Osteoblast (primary cell): ENCODE measurements around the gene SCUBE1. TPM values are rescaled to one million over a fixed set of nuclear protein-coding genes. Genes with fewer than 3 reads are reported as not detected.

Source experiments
- DNase-seq: peaks from one replicate; pipeline ENCODE4 v3.0.0; 2011; ENCODE audit warnings: low spot score, mixed read lengths; ENCODE audit not compliant: insufficient read length; ENCODE audit errors: missing footprints
- H2AFZ ChIP-seq: 2 replicates; pipeline ENCODE4 v1.6.0; 2011; ENCODE audit warnings: mild to moderate bottlenecking, low read length
- H3K27ac ChIP-seq: 2 replicates; pipeline ENCODE4 v1.5.1; 2011; ENCODE audit warnings: mild to moderate bottlenecking, low read depth, low read length, moderate library complexity
- H3K27me3 ChIP-seq: 2 replicates; pipeline ENCODE4 v1.6.0; 2012; ENCODE audit warnings: mild to moderate bottlenecking, control low read depth, inconsistent platforms, low read length, moderate library complexity; ENCODE audit not compliant: insufficient read depth
- H3K36me3 ChIP-seq: 2 replicates; pipeline ENCODE4 v1.5.1; 2011; ENCODE audit warnings: mild to moderate bottlenecking, low read length, control low read depth, moderate library complexity; ENCODE audit not compliant: insufficient read depth
- H3K4me1 ChIP-seq: 2 replicates; pipeline ENCODE4 v1.5.1; 2011; ENCODE audit warnings: mild to moderate bottlenecking, low read length, control low read depth, moderate library complexity; ENCODE audit not compliant: insufficient read depth
- H3K4me2 ChIP-seq: 2 replicates; pipeline ENCODE4 v1.6.0; 2011; ENCODE audit warnings: mild to moderate bottlenecking, low read length; ENCODE audit not compliant: insufficient read depth
- H3K4me3 ChIP-seq: fragments of 200-600 bp; sonication (generic); 3 replicates; pipeline ENCODE4 v1.5.1; 2012; ENCODE audit warnings: mild to moderate bottlenecking, low read length, inconsistent platforms; ENCODE audit not compliant: insufficient read depth
- H3K79me2 ChIP-seq: 2 replicates; pipeline ENCODE4 v1.6.0; 2012; ENCODE audit warnings: mild to moderate bottlenecking, low read length, control low read depth, inconsistent platforms; ENCODE audit not compliant: insufficient read depth
- H3K9me3 ChIP-seq: 2 replicates; pipeline ENCODE4 v1.5.1; 2011; ENCODE audit warnings: low read depth, low read length, control low read depth
- H4K20me1 ChIP-seq: 2 replicates; pipeline ENCODE4 v1.6.0; 2012; ENCODE audit warnings: mild to moderate bottlenecking, low read length, control low read depth; ENCODE audit not compliant: insufficient read depth
- total RNA-seq: library from RNA; depleted of rRNA; stranded (reverse); fragments of >200 nt; gene quantifications from 2 replicates; pipeline ENCODE4 v1.2.3, GENCODE V29; 2012
- TF ChIP-seq, protein P1 (sequence below): IDR thresholded peaks from 2 replicates; pipeline ENCODE4 v1.5.1; 2011; ENCODE audit warnings: mild to moderate bottlenecking, low read depth, low read length, moderate library complexity; ENCODE audit errors: extremely low read depth

Gene SCUBE1
- total RNA-seq, 1 donor, result 2.2 TPM

DNA sequence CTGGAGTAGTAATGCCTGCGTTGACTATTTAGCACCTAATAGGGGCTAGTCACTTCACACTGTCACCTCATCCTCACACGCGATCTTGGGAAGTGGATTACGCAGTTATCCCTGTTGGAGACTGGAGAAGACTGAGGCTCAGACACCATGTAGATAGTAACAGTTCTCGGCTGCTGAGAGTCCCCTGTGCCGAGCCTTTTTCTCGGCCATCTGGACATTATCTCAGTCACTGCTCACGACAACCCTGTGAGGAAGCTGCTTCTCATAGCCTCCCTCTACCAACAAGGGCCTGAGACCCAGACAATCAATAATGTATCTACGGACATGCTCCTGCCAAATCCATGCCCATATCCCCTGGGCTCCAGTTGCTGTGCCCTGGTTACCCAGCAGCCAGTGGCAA is 25.9 kb downstream of the SCUBE1 start:
- no peak for DNase-seq
- H3K36me3 ChIP-seq, result no peaks in the 10 kb centered on the region
- H3K4me1 ChIP-seq, result peaks cover 10% of the 10 kb centered on the region
- no peaks in the 10 kb centered on the region for H4K20me1 ChIP-seq
- H3K27me3 ChIP-seq, result peaks cover 36% of the 10 kb centered on the region
- H3K4me3 ChIP-seq, result no peak overlapping the region
- no peak overlapping the region for H3K27ac ChIP-seq
- TF ChIP-seq, protein P1, sequence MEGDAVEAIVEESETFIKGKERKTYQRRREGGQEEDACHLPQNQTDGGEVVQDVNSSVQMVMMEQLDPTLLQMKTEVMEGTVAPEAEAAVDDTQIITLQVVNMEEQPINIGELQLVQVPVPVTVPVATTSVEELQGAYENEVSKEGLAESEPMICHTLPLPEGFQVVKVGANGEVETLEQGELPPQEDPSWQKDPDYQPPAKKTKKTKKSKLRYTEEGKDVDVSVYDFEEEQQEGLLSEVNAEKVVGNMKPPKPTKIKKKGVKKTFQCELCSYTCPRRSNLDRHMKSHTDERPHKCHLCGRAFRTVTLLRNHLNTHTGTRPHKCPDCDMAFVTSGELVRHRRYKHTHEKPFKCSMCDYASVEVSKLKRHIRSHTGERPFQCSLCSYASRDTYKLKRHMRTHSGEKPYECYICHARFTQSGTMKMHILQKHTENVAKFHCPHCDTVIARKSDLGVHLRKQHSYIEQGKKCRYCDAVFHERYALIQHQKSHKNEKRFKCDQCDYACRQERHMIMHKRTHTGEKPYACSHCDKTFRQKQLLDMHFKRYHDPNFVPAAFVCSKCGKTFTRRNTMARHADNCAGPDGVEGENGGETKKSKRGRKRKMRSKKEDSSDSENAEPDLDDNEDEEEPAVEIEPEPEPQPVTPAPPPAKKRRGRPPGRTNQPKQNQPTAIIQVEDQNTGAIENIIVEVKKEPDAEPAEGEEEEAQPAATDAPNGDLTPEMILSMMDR, result no peak
- H3K79me2 ChIP-seq, result no peaks in the 10 kb centered on the region
- H3K4me2 ChIP-seq, result no peak overlapping the region
- no peaks in the 10 kb centered on the region for H3K9me3 ChIP-seq
- H2AFZ ChIP-seq, result no peak overlapping the region

DNA sequence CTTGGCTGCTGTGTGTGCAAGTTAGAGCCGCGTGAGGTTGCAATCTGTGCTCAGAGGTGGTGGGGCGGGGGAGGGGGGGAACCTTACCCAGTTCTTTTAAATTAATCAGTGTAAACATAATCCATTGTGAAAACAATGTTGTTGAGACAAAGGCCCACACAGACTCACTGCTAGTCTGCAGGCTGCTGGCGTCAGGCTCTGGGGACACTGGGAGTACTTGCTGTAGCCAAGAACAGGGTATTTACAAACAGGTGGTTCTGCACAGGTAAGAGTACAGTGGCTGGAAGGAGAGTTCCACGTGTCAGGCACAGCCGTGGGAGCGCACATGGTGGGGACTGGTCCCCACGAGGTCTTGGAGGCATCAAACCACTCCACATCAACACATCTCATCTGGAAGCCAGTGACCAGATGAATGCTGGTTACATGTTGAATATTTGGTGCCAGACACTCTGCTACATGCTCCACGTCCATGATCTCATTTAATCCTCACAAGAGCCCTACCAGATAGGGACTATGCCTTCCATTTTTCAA is 27.4 kb downstream of the SCUBE1 start:
- Histone ChIP-seq H2AFZ (no peak overlapping the region), H3K4me3 (no peak overlapping the region), H3K4me1 (peaks cover 10% of the 10 kb centered on the region), H3K36me3 (no peaks in the 10 kb centered on the region), H4K20me1 (no peaks in the 10 kb centered on the region), H3K9me3 (no peaks in the 10 kb centered on the region), H3K79me2 (no peaks in the 10 kb centered on the region), H3K27ac (no peak overlapping the region), H3K4me2 (no peak overlapping the region), H3K27me3 (peaks cover 36% of the 10 kb centered on the region)
- DNase-seq, result no peak
- TF ChIP-seq, protein P1, result no peak

DNA sequence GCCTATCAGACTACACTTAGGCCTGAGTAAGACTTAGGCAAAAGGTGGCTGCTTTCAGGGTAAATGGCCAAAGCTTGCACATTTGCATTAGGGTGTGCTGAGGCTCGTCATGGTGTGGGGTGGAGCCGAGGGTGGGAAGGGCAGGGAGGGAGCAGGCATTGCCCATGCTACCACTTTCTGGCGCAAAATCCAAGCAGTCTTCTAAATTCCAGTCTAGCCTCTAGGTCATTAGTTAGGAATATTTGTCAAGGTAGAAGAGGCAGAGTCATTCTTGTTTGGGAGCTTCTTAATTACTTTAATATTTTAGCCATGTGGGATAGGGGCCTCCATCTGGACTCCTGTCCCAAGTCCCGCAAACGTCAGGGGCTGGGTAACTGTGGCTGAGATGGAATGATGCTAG is 28.6 kb downstream of the SCUBE1 start:
- Histone ChIP-seq H3K4me2 (no peak overlapping the region), H3K79me2 (no peaks in the 10 kb centered on the region), H3K27ac (no peak overlapping the region), H3K4me1 (peaks cover 10% of the 10 kb centered on the region), H4K20me1 (no peaks in the 10 kb centered on the region), H3K36me3 (no peaks in the 10 kb centered on the region), H3K4me3 (no peak overlapping the region), H2AFZ (no peak overlapping the region), H3K27me3 (peaks cover 40% of the 10 kb centered on the region), H3K9me3 (no peaks in the 10 kb centered on the region)
- no peak for DNase-seq
- TF ChIP-seq, protein P1, result no peak

DNA sequence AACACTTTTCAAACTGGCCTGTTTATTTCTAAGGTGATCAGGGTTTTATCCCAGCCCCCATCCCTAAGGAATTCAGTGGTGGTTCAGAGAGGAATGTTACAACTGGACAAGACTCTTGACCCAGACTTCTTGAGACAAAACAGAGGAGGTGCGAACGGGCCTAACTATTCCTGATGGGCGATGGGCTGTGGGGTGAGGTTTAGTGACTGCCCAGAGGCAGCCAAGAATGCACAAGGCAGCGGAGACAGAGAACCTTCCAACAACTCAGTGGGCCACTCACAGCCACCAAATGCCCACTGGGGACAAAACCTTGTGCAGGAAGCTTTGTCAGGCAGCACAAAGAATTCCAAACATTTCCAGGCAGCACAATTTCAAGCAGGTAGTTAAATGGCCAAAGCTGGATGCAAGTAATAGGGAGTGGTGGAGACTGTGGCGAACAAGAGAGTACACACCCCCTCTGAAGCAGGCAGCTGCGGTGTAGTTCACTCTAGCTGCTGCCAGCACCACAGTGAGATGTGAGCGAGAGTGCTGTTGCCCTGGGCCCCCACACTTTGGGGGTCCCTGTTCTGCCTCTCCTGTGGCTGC is 29.2 kb downstream of the SCUBE1 start:
- Histone ChIP-seq H3K27ac (no peak overlapping the region), H3K79me2 (no peaks in the 10 kb centered on the region), H3K27me3 (peaks cover 44% of the 10 kb centered on the region), H3K4me3 (no peak overlapping the region), H2AFZ (no peak overlapping the region), H3K4me1 (peaks cover 10% of the 10 kb centered on the region), H3K36me3 (no peaks in the 10 kb centered on the region), H3K9me3 (no peaks in the 10 kb centered on the region), H4K20me1 (no peaks in the 10 kb centered on the region), H3K4me2 (peak overlapping the region; percentile 11)
- TF ChIP-seq, protein P1, result no peak
- no peak for DNase-seq
